ENCODE results near the gene NFE2L3.
"Not testable (repeated sequence)": the region's sequence is repeated elsewhere in the genome, so short reads cannot be mapped to it uniquely, and the experiment has no call there.

The NFE2L3 gene

DNA sequence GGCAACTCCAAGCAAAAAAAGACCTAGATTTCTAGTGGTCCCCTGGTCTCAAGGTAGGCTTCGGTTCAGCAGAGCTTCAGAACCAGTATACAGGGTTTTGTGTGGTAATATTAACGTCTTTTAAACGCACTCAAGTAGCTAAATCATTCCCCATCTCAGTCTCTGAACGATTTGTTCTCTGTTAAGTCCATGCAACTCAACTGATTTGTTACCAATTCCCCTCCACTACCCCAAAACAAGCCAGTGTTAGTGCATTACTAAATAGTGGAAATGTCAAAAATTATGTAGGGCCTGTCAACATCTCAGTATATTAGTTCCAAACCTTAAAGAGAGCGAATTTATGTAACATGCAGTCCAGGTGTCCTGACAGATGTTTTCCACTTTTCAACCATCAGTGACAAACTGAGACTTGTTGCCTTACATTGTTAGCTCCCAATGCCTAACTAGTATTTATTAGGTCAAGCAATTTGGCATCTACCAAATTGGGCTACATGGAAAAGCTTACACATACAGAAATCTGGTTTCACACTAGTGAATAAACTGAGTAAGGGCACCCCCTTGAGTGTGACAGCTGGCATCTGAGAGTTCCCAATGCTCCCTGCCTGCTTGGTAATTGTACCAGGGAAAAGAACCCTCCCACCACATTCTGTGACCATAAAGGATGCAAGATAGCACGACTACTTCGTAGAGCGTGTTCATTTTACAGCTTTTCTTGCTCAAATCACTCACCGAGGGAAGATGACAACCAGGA lies 36.4 kb downstream of the NFE2L3 start:
- DNase-seq: peak; percentile 23

DNA sequence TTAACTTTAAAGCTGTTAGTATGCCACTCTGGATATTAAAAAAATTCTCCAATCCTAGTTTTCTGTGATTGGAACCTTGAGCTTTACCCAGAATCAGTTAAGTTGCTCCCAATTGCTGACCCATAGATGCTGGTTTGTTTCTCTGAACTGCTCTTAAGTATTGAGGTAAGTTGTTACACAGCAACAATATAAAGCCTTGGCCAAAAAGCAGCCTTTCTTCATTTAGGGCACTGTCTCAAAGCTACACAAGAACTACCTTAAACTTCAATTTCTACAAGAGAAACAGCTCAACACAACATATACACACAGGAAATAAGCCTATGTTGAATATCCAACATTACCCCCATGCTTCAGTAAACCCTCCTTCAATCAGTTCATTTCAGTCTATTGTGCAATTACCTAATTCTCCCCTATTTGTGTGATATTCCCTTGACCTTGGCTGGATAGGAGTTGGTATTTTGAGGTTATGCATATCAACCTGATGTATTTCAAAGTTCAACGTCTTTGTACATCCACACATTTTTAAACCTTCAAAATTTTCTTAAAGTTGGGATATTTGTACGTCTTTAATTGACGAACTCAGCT lies 37.1 kb downstream of the NFE2L3 start:
- DNase-seq: no peak

DNA sequence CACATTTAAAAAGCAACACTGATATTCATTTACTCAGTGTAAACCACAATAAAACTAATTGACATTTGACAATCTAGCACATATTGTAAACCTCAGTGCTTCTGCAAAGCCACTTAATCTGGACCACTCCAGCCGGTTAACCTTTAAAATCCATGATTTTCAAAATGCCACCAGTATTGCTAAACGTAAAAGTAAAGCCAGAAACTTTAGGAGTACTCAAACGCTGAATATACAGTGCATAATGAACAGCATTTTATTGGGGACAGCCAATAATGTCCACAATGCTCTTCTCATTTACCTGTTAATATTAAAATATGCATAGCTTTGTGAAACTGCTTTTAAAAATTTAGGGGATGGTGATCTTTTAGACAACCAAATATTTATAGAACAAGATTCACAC lies 37.7 kb downstream of the NFE2L3 start:
- no peak for DNase-seq

DNA sequence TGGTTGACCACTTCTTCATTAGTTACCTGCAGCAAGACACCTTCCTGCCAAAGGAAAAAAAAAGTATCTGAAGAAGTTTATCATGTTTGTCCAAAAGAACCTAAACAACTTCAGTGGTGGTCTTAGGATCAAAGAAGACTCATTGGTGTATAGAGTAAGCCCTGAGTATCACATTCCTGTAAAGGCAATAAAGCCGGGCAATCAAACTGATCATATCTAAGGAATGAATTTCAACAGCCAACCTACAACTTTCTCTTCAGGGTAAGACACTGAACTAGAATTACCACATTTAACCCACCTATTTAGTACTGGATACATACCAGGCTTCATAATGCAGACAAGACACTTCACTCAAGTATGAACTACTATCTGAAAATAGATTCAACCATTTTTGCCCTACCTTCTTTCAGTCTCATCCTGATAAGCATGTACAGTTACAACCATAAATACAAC lies 38.4 kb downstream of the NFE2L3 start:
- no peak for DNase-seq

DNA sequence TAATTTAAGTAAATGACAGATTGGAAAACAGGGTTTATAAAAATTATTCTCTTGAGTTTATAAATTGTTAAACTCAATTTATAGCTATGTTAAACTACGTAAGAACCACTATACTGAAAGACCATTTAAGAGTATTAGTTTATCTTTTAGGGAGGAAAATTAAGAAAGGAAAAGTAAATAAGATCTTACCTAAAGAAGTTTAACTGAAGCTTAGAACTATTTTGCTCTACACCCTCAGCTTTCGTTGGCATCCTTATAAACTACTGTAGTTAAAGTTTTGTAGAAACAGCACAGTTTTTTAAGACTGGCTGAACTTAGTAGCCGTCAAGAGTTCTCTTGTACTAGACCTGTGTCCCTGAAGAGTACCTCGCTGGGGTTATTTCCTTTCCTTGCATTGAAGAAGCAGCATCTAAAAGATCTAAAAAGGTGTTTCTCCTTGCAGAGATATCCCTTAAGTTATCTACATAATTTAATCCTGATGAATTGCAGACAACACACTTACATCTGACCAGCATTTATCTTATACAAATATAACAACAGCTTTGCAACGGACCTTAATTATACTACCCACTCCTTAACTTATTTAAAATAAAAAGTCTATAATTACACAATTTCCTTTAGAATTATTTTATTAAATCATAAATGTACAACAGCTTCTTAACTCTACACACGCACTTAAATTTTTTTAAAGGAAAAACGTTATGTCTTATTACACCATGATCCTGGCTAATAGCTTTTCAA lies 39.4 kb downstream of the NFE2L3 start:
- DNase-seq: no peak

DNA sequence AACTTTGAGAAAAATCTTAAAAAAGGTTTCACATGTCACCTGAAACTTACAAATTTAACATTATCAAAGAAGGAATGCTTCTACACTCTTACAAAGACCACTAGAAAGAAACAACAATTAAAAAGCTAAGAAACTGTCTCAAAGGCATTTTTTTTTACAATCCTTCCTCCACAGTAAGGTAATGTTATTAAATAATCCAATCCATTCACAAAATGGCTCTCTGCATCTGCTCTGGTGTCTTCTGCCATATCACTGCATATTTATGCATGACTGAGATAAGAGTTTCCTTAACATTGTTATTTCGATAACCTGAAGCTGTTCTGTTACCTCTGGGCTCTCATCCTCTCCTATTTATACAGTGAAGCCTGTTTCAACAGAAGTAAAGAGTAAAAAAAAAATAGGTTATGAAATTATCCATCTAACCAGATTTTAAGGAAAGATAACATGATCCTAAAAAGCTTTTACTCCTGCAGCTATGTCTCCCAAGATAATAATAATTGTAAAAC lies 40.0 kb downstream of the NFE2L3 start:
- DNase-seq: no peak

DNA sequence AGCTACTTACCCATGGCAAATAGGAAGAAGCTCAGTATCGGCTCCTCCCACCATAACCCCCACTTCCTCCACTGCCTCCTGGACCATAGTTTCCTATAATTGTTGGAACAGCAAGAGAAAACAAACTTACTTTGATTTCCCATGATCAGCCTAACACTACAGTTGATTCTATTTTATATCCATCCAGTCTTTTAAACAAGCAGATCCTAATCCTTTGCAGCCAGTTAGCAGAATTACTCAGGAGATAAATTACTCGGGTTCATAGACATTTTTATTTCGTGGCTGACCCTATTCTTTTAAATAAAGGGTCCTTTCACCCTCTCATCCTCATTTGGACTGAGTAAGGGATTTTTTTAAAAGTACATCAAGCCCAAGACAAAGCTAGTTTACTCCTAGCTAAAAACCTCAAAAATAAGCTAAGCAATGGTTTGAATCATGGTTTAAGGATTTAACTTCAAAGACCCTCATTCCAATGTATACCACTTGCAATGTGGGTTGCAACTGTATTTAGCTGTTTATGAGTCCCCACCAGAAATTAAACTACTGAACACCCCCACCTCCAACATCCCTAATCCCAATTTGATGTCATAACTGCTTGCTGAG lies 40.6 kb downstream of the NFE2L3 start:
- no peak for DNase-seq

DNA sequence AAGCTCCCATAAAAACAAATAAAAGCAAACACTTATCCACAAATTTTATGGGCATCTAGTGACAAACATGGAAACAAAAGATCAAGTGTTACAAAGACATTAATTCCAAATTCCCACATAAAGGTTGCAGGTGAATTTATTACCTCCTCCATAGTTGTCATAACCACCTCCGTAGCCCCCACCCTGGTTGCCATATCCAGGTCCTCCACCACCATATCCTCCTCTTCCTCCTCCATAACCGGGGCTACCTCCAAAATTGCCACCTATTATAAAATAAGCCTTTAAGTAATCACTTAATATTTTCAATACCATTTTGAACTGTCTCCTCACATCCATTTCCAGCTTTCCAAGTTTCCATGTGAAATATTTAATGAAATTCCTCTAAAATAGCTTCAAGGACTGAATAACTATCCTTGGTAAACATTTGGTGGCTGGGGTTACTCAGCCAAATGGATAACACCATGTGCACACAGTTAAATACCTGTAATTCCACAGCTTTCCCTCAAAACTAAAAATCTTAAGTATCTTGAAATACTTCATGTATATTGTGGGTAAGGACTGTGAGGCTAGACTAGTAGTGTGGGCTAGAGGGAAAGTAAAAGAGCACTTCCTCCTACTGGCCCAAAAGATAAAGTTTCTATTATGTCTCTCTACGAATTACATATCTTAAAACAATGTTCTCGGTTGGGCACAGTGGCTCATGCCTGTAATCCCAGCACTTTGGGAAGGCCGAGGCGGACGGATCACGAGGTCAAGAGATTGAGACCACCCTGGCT lies 41.6 kb downstream of the NFE2L3 start:
- no peak for DNase-seq

DNA sequence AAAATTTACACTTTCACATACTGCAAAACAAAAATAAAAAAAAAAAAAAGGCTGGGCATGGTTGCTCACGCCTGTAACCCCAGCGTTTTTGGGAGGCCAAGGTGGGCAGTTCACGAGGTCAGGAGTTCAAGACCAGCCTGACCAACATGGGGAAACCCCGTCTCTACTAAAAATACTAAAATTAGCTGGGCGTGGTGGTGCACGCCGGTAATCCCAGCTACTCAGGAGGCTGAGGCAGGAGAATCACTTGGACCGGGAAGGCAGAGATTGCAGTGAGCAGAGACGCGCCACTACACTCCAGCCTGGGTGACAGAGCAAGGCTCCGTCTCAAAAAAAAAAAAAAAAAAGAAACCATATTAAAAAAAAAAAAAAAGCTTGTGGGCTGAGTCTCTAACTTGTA lies 42.8 kb downstream of the NFE2L3 start:
- DNase-seq: not testable (repeated sequence)

DNA sequence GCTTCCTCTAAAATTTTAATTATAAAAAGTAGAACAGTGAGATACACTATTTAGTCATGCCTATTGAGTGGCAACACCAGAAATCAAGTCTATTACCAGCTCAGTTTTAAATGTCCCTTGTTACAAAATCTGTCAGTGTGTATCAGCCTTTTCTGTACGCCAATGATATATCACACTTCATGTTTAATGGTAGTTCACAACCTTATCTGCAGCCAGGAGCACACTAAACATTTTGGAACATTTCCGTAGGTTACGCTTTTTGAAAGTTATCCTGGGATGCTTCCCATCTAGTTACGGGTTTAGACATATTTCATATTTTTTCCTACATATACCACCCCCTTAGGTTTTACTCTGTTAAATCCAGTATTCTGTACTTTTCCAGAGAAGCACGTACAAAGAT lies 43.2 kb downstream of the NFE2L3 start:
- DNase-seq: no peak

DNA sequence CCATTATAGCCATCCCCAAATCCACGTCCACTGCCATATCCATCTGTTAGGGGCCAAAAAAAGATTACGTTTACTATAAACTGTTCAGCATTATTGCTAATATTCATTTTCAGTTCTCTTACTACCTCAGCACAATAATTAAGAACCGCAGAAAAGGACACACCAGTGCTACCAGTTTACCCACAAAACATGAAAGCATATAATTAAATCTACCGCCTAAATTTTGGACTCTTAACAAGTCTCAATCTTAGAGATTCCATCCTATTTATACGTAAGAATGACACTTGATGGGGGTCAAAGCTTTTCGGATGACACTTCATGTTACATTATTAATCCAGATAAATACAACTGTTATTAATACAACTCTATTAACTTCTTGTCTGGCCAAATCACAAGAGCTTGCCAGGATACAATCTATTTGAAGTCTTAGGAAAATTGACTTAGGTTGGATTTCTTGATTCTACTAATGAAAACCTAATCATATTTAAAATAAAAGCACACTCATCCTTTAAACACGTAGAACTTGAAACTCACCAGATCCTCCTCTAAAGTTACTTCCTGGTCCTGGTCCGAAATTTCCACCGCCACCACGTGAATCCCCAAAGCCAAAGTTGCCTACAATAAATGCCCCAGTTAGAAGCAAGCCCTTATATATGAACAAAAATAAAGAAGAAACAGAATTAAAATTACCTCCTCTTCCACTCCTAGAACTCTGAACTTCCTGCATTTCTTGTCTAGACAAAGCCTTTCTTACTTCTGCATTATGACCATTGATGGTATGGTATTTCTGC lies 44.1 kb downstream of the NFE2L3 start:
- no peak for DNase-seq

DNA sequence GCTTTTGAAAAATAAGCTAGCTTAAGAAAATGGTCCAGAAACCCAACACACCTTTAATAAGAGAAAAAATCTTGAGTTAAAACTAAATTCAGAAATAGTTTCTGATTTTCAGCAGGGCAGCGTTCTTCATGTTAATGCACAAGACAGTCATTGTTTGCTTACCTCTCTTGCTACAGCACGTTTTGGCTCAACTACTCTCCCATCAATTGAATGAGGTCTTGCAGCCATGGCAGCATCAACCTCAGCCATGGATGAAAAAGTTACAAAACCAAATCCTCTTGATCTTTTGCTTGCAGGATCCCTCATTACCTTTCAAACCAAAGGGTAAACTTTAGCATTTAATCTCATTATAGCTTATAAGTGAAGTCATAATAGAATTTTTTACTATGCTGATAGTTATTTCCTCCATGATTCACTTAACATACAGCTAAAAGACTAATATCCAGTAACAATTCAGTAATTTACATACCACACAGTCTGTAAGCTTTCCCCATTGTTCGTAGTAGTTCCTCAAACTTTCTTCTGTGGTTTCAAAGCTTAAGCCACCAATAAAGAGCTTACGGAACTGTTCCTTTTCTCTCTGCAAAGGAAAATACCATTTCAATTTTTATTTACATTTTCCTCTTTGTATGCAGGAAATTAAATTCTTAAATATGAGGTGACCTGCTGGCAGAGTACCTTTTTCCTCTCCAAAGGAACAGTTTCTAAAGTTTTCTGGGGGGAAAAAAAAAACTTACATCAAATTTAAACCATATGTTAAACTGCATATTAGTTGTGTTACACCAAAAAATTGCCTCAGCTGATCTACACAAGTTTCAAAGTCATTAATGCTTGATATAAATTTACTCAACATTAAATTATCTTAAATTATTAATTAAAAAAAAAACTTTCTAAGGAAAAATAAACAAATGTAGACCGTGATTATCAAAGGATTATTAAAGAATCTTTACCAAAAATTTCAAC lies 45.4 kb downstream of the NFE2L3 start:
- DNase-seq: no peak

DNA sequence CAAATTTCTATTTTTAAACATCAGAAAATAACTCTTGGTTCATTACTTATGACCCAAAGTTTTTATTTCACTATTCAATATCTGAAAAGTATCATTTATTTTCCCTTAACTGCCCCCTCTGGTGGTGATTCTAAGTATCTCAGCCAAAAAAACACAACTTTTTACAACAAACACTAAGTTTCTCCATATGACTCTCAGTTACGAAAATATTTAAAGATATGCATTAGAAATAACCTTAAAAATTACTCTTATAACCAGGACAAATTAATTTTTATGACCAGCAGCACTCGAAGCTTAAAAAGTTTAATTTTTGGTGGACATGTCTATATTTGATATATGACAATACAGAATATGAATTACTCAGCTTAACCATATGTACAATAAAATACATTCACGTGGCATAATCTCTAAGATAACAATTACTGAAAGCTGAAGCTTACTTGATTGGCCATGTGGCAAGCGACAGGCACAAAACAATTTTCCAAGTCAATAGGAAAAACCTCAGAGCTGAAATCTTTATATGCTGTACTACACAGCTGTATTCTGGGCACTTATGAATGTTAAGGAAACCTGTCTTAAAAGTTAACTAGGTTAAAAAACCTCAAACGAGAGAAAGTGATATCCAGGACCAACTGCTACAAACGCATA lies 46.3 kb downstream of the NFE2L3 start:
- DNase-seq: no peak

DNA sequence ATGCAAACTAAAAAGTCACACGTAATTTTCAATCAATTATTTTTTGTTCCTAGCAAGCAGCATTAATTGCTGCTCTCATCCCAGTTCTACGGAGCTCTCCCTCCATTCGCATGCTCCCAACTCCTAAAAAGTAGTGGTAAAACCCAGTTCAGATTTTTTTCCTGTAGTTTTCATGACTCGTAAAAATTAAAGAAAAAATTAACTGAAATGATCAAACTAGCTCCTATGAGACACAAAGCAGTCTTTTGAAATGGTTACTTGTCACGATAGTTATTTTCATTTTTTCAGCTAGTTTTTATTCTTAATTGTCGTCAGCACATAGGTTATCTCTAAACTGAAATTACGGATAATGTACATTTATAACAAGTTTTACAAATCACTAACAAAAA lies 46.8 kb downstream of the NFE2L3 start:
- DNase-seq: no peak

DNA sequence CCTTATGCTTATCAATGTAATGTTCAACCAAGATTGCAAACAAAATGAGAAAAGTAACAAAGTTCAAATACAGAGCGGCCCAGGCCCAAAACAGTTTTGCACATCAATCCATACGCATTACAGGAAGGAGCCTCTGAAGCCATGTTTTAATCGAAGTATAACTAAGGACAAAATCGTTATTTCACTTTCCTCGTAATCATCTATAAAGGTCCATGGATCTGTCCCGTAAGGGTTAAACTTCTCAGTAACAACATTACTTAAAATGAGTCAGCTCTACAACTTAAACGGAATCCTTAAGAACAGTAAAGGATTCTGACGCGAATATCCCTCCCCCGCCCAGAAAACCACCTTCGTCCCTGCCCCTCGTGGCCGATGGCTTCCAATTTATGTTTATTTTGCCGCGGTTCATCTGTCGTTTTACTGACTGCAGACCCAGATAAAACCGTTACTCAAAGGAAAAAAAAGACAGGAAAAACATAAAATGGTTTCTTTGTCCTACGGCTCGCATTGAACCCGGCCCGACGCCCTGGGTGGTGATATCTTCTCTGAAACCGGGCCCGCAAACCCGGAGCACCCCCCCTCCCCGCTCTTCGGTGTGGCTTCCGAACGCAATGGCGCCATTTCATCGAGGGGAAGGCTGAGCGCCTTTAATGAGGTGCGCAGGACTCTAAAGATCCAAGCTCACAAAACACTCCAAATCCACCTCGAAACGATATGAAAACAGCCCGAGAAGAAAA lies 47.5 kb downstream of the NFE2L3 start:
- peak; percentile 69 for DNase-seq

DNA sequence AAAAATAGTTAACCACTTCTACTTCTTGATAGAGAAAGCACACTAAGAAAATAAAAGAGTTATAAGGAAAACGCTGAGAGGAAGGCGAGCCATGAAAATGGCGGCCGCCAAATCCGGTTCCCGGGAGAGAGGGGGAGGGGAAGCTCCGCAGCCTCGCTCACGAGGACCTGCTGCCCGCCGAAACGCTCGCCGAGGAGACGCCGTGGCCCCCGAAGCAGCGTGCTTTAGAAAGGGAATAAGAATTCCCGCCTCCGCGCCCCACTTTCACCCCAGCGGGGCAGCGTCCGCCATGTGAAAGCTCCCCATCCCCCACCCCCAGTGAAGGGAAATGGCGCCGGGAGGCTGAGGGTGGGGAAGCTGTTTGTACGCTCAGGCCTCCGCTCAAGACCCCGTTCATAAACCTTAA lies 48.0 kb downstream of the NFE2L3 start:
- peak; percentile 64 for DNase-seq

DNA sequence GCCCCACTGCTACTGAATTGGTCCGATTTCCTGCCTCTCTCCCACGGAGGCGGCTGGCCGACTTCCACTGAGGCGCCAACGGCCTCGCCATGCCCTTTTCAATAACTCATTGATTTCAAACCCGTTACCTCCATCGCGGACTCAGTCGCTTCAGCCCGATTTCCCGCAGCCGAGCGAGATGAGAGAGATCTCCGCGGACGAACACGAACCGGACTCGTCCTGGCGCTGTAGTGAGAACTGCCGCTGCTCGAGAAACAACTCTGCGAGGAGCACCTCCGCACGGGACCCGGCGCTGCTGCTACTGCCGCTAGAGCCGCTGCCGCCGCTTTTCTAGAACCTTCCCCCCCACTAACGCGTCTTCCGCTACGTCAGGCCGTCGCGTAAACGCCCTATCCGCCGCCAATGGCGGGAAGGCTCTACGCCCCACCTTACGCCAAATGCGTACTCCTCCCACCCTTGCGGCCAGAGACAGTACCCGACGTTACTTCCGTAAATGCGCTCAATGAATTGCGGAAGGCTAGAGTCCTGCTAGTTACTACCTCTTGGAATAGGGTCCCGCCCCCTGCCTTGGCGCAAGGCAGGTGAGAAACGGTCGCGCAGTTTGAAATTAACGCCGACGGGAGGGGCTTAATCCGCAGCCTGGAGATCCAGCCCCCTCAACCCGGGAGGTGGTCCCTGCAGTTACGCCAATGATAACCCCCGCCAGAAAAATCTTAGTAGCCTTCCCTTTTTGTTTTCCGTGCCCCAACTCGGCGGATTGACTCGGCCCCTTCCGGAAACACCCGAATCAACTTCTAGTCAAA lies 48.6 kb downstream of the NFE2L3 start, which contains the start of gene HNRNPA2B1:
Gene HNRNPA2B1 (minus strand): TSS at position 303 of the 803 bp plus-strand sequence. CDS start 169 bp downstream, at position 134.
- DNase-seq: peak; percentile 99
